Cardiac muscle cell (in vitro differentiated cells and primary cell): ENCODE data around the gene CHST12. TPM values are rescaled to one million over a fixed set of nuclear protein-coding genes. Genes with fewer than 3 reads are reported as not detected.

Experiments
- DNase-seq, 2 donors: peaks; one replicate each; pipeline versions ENCODE4 v3.0.0 to v3.0.0-alpha.2; 2010 to 2017; ENCODE audit warnings: low read depth in 1 of 2, low spot score in 1 of 2
- H3K27ac ChIP-seq: fragments of 200-600 bp; sonication (generic); 2 replicates; pipeline ENCODE4 v1.5.1; 2016
- H3K27me3 ChIP-seq: fragments of 200-600 bp; sonication (generic); 2 replicates; pipeline ENCODE4 v1.6.0; 2016; ENCODE audit warnings: control low read depth
- H3K36me3 ChIP-seq: fragments of 200-600 bp; sonication (generic); 2 replicates; pipeline ENCODE4 v1.5.1; 2016; ENCODE audit warnings: control low read depth
- H3K4me1 ChIP-seq: fragments of 200-600 bp; sonication (generic); 2 replicates; pipeline ENCODE4 v1.8.1; 2017; ENCODE audit warnings: low read depth, mild to moderate bottlenecking, mixed run types
- H3K4me3 ChIP-seq: fragments of 200-600 bp; sonication (generic); 2 replicates; pipeline ENCODE4 v1.5.1; 2016; ENCODE audit warnings: mild to moderate bottlenecking
- H3K9me3 ChIP-seq: fragments of 200-600 bp; sonication (generic); 2 replicates; pipeline ENCODE4 v1.5.1; 2017; ENCODE audit warnings: low read depth, mild to moderate bottlenecking, control low read depth
- polyA plus RNA-seq: library from polyadenylated mRNA; unstranded; fragments of >200 nt; fragmentation: Nextera tagmentation; extraction: Ambion mirVana; gene quantifications from 2 replicates; pipeline ENCODE4 v1.2.1, GENCODE V29; 2016
- total RNA-seq: library from RNA; depleted of rRNA; stranded (reverse); fragments of >200 nt; gene quantifications from 2 replicates; pipeline ENCODE4 v1.2.3, GENCODE V29; 2016
- TF ChIP-seq, protein P1 (sequence below): IDR thresholded peaks from 2 replicates; pipeline ENCODE4 v1.5.1; 2012; ENCODE audit warnings: low read depth, mild to moderate bottlenecking, low read length

Gene CHST12
- total and polyA plus RNA-seq, 2 experiments from 2014 or later, result 25.6 to 26.8 TPM

DNA sequence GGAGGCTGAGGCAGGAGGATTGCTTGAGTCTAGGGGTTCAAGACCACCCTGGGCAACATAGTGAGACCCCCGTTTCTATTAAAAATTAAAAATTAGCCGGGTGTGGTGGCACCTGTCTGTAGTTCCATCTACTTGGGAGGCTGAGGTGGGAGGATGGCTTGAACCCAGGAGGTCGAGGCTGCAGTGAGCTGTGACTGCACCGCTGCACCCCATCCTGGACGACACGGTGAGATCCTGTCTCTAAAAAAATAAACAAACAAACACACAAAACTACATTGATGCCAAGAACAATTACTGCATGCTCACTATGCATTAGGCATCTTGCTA lies 761 bp upstream of the CHST12 start:
- peak overlapping the region; percentile 33 for H3K27ac ChIP-seq
- no peaks in the 10 kb centered on the region for H3K9me3 ChIP-seq
- H3K27me3 ChIP-seq, result no peaks in the 10 kb centered on the region
- peaks cover 11% of the 10 kb centered on the region for H3K4me1 ChIP-seq
- no peaks in the 10 kb centered on the region for H3K36me3 ChIP-seq
- TF ChIP-seq, protein P1, sequence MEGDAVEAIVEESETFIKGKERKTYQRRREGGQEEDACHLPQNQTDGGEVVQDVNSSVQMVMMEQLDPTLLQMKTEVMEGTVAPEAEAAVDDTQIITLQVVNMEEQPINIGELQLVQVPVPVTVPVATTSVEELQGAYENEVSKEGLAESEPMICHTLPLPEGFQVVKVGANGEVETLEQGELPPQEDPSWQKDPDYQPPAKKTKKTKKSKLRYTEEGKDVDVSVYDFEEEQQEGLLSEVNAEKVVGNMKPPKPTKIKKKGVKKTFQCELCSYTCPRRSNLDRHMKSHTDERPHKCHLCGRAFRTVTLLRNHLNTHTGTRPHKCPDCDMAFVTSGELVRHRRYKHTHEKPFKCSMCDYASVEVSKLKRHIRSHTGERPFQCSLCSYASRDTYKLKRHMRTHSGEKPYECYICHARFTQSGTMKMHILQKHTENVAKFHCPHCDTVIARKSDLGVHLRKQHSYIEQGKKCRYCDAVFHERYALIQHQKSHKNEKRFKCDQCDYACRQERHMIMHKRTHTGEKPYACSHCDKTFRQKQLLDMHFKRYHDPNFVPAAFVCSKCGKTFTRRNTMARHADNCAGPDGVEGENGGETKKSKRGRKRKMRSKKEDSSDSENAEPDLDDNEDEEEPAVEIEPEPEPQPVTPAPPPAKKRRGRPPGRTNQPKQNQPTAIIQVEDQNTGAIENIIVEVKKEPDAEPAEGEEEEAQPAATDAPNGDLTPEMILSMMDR, result no peak
- no peak for DNase-seq
- peak overlapping the region; percentile 43 for H3K4me3 ChIP-seq

DNA sequence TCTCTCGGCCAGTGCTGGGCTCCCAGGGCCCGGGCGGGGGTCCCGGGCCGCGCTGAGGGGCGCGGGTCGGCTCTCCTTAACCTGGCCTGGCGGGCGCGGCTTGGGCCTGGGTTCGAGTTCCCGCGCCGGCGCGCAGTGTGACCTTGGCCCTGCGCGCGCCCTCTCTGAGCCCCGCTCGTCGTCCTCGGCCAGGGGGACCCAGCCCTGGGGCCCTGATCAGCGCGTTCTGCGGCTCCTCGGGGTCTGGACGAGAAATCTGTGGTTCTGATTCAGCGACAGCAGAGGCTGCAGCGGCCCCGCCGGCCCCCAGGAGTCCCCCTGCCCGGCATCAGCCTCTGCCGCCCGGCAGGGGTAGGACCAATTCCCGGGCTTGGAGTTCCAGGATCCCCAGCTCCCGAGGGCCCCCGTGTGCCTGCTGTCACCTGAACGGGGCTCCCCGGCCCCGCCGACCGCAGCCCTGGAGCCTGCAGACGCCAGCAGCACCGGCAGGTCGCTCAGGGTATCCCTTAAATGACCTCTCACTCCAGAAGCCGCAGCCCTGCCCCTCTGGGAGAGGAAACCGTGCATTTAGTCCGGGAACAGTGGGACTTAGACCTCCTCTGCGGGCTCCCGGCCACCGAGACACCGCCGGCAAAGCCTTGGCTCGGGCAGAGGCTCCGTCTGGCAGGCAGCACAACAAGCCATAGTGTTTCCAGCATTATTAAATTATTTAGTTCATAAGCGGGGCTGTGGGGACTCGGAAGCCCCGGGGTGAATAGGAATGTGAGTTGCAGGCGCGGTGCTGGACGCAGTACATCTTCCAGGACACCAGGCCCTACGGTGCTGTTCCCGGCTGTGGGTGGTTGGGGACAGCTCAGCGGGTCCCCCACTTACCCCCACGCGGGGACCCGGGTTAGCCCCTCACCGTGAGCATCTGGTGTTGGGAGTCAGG lies 572 bp downstream of the CHST12 start:
- no peaks in the 10 kb centered on the region for H3K9me3 ChIP-seq
- H3K27ac ChIP-seq, result no peak overlapping the region
- H3K4me1 ChIP-seq, result peaks cover 14% of the 10 kb centered on the region
- H3K4me3 ChIP-seq, result peak overlapping the region; percentile 88
- no peaks in the 10 kb centered on the region for H3K36me3 ChIP-seq
- TF ChIP-seq, protein P1, result peak; percentile 25
- H3K27me3 ChIP-seq, result no peaks in the 10 kb centered on the region
- peak; percentile 39 to 66 for DNase-seq

DNA sequence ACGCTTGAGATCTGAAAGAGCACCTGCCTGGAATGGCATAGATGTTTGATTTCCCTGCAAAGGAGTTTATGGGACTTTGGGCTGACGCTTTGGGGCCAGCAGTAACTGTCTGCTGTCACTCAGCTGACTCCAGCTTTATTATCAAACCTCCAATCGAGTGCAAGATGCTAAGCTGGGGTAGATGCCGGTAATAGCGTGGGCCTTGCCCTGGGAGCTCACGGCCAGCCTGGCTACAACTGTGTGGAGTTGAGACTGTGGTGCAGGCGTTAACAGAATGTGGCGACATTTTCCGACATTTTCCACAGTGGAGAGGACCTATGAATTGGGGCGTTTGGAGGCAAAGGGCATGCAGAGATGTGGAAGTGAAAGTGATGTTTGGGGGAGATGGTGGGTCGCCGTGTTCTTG lies 1.3 kb downstream of the CHST12 start:
- peaks cover 13% of the 10 kb centered on the region for H3K4me1 ChIP-seq
- peak overlapping the region; percentile 88 for H3K4me3 ChIP-seq
- no peaks in the 10 kb centered on the region for H3K27me3 ChIP-seq
- TF ChIP-seq, protein P1, result no peak
- H3K9me3 ChIP-seq, result no peaks in the 10 kb centered on the region
- H3K27ac ChIP-seq, result no peak overlapping the region
- DNase-seq, result no peak
- no peaks in the 10 kb centered on the region for H3K36me3 ChIP-seq

DNA sequence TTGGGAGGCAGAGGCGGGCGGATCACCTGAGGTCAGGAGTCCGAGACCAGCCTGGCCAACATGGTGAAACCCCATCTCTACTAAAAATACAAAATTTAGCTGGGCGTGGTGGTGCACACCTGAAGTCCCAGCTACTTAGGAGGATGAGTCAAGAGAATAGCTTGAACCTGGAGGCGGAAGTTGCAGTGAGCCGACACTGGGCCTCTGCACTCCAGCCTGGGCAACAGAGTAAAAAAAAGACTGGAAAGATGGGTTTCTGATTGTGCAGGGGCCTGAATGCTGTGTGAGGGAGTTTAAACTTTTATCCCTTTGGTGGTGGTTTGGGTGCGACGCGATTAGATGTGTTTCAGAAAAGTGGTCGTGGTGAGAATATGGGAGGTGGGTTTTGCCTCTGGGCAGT lies 1.8 kb downstream of the CHST12 start:
- TF ChIP-seq, protein P1, result no peak
- DNase-seq, result no peak
- no peaks in the 10 kb centered on the region for H3K9me3 ChIP-seq

DNA sequence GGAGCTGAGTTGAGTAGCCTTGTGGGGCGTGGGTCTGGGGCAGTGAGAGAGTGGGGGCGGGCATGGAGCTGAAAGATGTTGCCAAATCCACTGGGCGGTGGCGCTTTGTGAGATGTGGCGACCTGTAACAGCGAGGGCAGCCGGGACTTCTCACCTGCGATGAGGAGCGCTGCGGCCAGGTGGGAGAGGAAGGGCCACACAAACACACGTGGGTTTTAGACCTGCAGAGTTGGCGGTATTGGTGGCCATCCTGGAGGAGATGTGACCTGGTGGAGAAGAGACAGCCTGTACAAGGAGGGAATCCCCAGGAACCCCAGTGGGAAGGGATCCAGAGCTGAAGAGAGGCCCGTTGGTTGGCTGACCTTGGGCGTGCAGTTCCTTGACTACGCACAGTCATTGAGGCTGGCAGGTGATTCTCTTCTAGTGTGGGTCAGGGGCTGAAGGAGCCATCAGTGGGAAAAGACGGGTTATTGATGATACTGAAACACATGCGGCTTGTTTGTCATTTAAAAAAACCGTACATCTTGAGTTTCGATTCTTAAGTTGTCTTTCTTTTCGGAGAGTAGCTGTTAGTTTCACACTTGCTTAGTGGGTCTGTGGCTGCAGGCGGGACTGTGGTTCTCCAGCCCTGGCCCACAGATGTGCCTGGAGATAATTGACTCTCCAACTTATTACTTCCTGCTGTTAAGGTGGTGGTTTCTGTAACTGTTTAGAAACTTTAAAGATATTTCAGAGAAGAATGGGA lies 2.4 kb downstream of the CHST12 start:
- Histone ChIP-seq H3K9me3 (no peaks in the 10 kb centered on the region), H3K27me3 (no peaks in the 10 kb centered on the region)
- TF ChIP-seq, protein P1, result no peak

More for the DNA sequence above, 1.8 kb downstream of the CHST12 start:
- Histone ChIP-seq H3K36me3 (no peaks in the 10 kb centered on the region), H3K4me1 (peaks cover 10% of the 10 kb centered on the region), H3K4me3 (no peak overlapping the region), H3K27me3 (no peaks in the 10 kb centered on the region), H3K27ac (no peak overlapping the region)

More for the DNA sequence above, 2.4 kb downstream of the CHST12 start:
- H3K27ac ChIP-seq, result no peak overlapping the region
- peaks cover 7% of the 10 kb centered on the region for H3K4me1 ChIP-seq
- H3K4me3 ChIP-seq, result no peak overlapping the region
- DNase-seq, result no peak
- H3K36me3 ChIP-seq, result no peaks in the 10 kb centered on the region
